Natural killer cell (primary cell): ENCODE measurements around the gene RPL27. TPM values are rescaled to one million over a fixed set of nuclear protein-coding genes. Genes with fewer than 3 reads are reported as not detected.

Experiments
- ATAC-seq, 3 donors: fragments of 150-1000 bp in 2 of 3; fragments of 200-7000 bp in 1 of 3; cut with Tn5 transposase; 1 replicate in 1 of 3; 2 replicates in 2 of 3; pipeline ENCODE4 v1.10.0; 2021; ENCODE audit warnings: mild to moderate bottlenecking in 2 of 3, moderate library complexity in 2 of 3
- DNase-seq, 2 donors: peaks; one replicate each; pipeline versions ENCODE4 v3.0.0 to v3.0.0-alpha.2; 2013 to 2021; ENCODE audit warnings: mixed read lengths in 1 of 2
- H3K27ac ChIP-seq: one replicate; pipeline ENCODE4 v1.5.1; 2013; ENCODE audit warnings: mild to moderate bottlenecking, low read length
- H3K27me3 ChIP-seq: one replicate; pipeline ENCODE4 v1.6.1; 2013; ENCODE audit warnings: low read length; ENCODE audit not compliant: control insufficient read depth, insufficient read depth
- H3K36me3 ChIP-seq: one replicate; pipeline ENCODE4 v1.6.1; 2013; ENCODE audit warnings: low read length; ENCODE audit not compliant: control insufficient read depth, insufficient read depth
- H3K4me1 ChIP-seq: one replicate; pipeline ENCODE4 v1.6.1; 2013; ENCODE audit warnings: low read length; ENCODE audit not compliant: control insufficient read depth, insufficient read depth
- H3K4me3 ChIP-seq: one replicate; pipeline ENCODE4 v1.5.1; 2013; ENCODE audit warnings: low read length
- H3K9me3 ChIP-seq: one replicate; pipeline ENCODE4 v1.6.1; 2013; ENCODE audit warnings: low read length; ENCODE audit not compliant: control insufficient read depth, insufficient read depth
- H3K27ac Mint-ChIP-seq, 2 donors: one replicate each; pipeline ENCODE4 v1.8.0; 2022; ENCODE audit warnings: mild to moderate bottlenecking in 2 of 2, mixed read lengths in 2 of 2, moderate library complexity in 1 of 2
- H3K27me3 Mint-ChIP-seq, 2 donors: one replicate each; pipeline ENCODE4 v1.8.0; 2022; ENCODE audit warnings: low read depth in 2 of 2, mixed read lengths in 2 of 2
- H3K36me3 Mint-ChIP-seq: one replicate; pipeline ENCODE4 v1.8.0; 2022; ENCODE audit warnings: mixed read lengths
- H3K4me1 Mint-ChIP-seq, 2 donors: one replicate each; pipeline ENCODE4 v1.8.0; 2022; ENCODE audit warnings: mixed read lengths in 2 of 2
- H3K4me3 Mint-ChIP-seq: one replicate; pipeline ENCODE4 v1.8.0; 2022; ENCODE audit warnings: mild to moderate bottlenecking, moderate library complexity, mixed read lengths
- H3K9me3 Mint-ChIP-seq, 2 donors: one replicate each; pipeline ENCODE4 v1.8.0; 2022; ENCODE audit warnings: mixed read lengths in 2 of 2
- CTCF ChIP-seq: fragments of 200-600 bp; IDR thresholded peaks from one replicate; pipeline ENCODE4 v1.8.0; 2022; ENCODE audit warnings: antibody characterized with exemption
- WGBS: methylation state at CpG from one replicate; pipeline ENCODE4 v1.1.7; 2013; ENCODE audit warnings: missing lambda C conversion rate; ENCODE audit not compliant: insufficient coverage; 5-methylcytosine and 5-hydroxymethylcytosine counted together
- intact Hi-C: fragments of 100-400 bp; cut with micrococcal nuclease; formaldehyde crosslinking; loops from one replicate; pipeline ENCODE4 v1.14.2; 2022
- total RNA-seq, 4 donors: library from RNA; stranded (reverse); fragments of 120-200 nt in 1 of 4; gene quantifications; one replicate each; pipeline versions ENCODE4 v1.2.3 to v1.2.4, GENCODE V29; 2013 to 2022

Gene RPL27
- total RNA-seq, 3 donors from 2014 or later (not counting 1 experiment from before 2014, with no cell fraction given), result 555 to 671 (median 608) TPM

- no peak overlapping the region for H3K27ac Mint-ChIP-seq
- H3K27ac ChIP-seq, result no peak overlapping the region
- H3K9me3 Mint-ChIP-seq, result no peaks in the 10 kb centered on the region
- DNase-seq, result no peak
- 80% methylated on average over 1 of the region's 3 CpGs for WGBS
- no peaks in the 10 kb centered on the region for H3K4me1 Mint-ChIP-seq
- H3K9me3 ChIP-seq, result no peaks in the 10 kb centered on the region
- H3K36me3 ChIP-seq, result no peaks in the 10 kb centered on the region
- ATAC-seq, result no peak
- TF ChIP-seq CTCF, result no peak
- H3K27me3 Mint-ChIP-seq, result no peaks in the 10 kb centered on the region
- H3K36me3 Mint-ChIP-seq, result no peaks in the 10 kb centered on the region
- H3K27me3 ChIP-seq, result no peaks in the 10 kb centered on the region
- intact Hi-C loops, result loop anchor here (5.0 kb wide), 1 partner anchor 51 kb away; no protein-coding TSS in a partner anchor
- no peak overlapping the region for H3K4me3 ChIP-seq
- H3K4me3 Mint-ChIP-seq, result no peak overlapping the region
- no peaks in the 10 kb centered on the region for H3K4me1 ChIP-seq
Observed at GRCh38 chr17:43031666-43032065, 33.4 kb downstream of the RPL27 start.

GRCh38 chr17:43033948-43034881, 36.0 kb downstream of the RPL27 start:
- Mint-ChIP-seq H3K27ac (no peak overlapping the region), H3K4me1 (no peaks in the 10 kb centered on the region), H3K4me3 (no peak overlapping the region), H3K36me3 (no peaks in the 10 kb centered on the region), H3K9me3 (no peaks in the 10 kb centered on the region), H3K27me3 (no peaks in the 10 kb centered on the region)
- no peak for DNase-seq
- no peaks in the 10 kb centered on the region for H3K27me3 ChIP-seq
- H3K4me1 ChIP-seq, result no peaks in the 10 kb centered on the region
- H3K9me3 ChIP-seq, result no peaks in the 10 kb centered on the region
- intact Hi-C loops, result loop anchor here (5.0 kb wide), 1 partner anchor 48 kb away; no protein-coding TSS in a partner anchor
- no peak overlapping the region for H3K4me3 ChIP-seq
- TF ChIP-seq CTCF, result no peak
- no peak overlapping the region for H3K27ac ChIP-seq
- WGBS, result 87% methylated on average over 8 of the region's 12 CpGs
- ATAC-seq, result no peak
- H3K36me3 ChIP-seq, result no peaks in the 10 kb centered on the region

GRCh38 chr17:43034894-43035293, 36.7 kb downstream of the RPL27 start:
- Histone ChIP-seq H3K9me3 (no peaks in the 10 kb centered on the region), H3K4me3 (no peak overlapping the region), H3K36me3 (no peaks in the 10 kb centered on the region), H3K27me3 (no peaks in the 10 kb centered on the region), H3K4me1 (no peaks in the 10 kb centered on the region), H3K27ac (no peak overlapping the region)
- ATAC-seq, result no peak
- intact Hi-C loops, result loop anchor here (5.0 kb wide), 1 partner anchor 47 kb away; no protein-coding TSS in a partner anchor
- Mint-ChIP-seq H3K4me1 (no peaks in the 10 kb centered on the region), H3K9me3 (no peaks in the 10 kb centered on the region), H3K27me3 (no peaks in the 10 kb centered on the region), H3K27ac (no peak overlapping the region), H3K36me3 (no peaks in the 10 kb centered on the region), H3K4me3 (no peak overlapping the region)
- WGBS, result 97% methylated on average over 3 of the region's 3 CpGs
- DNase-seq, result no peak
- no peak for TF ChIP-seq CTCF
